HG03159 (cell line): ENCODE results near the gene ESR1.
"Not testable (repeated sequence)": the region's sequence is repeated elsewhere in the genome, so short reads cannot be mapped to it uniquely, and the experiment has no call there.

Source experiments
- ATAC-seq: cut with Tn5 transposase; IDR thresholded peaks from one replicate; pipeline ENCODE4 v1.9.1; 2021; ENCODE audit warnings: mild to moderate bottlenecking, moderate library complexity; ENCODE audit not compliant: unreplicated experiment

The ESR1 gene

GRCh38 chr6:151885234-151885633 lies 77.8 kb downstream of the ESR1 start:
- no peak for ATAC-seq

GRCh38 chr6:151891524-151891923 lies 84.0 kb downstream of the ESR1 start:
- ATAC-seq = no peak

GRCh38 chr6:151894426-151894825 lies 86.9 kb downstream of the ESR1 start:
- not testable (repeated sequence) for ATAC-seq

- not testable (repeated sequence) for ATAC-seq
Observed at GRCh38 chr6:151899221-151899620, 91.7 kb downstream of the ESR1 start.

DNA sequence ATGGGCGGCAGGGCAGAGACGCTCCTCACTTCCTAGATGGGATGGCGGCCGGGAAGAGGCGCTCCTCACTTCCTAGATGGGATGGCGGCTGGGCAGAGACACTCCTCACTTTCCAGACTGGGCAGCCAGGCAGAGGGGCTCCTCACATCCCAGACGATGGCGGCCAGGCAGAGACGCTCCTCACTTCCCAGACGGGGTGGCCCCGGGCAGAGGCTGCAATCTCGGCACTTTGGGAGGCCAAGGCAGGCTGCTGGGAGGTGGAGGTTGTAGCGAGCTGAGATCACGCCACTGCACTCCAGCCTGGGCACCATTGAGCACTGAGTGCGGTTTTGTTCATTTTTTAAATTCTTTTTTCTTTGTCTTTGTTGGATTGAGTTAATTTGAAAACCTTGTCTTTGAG lies 92.3 kb downstream of the ESR1 start:
- not testable (repeated sequence) for ATAC-seq

GRCh38 chr6:151900256-151900655 lies 92.8 kb downstream of the ESR1 start:
- no peak for ATAC-seq

DNA sequence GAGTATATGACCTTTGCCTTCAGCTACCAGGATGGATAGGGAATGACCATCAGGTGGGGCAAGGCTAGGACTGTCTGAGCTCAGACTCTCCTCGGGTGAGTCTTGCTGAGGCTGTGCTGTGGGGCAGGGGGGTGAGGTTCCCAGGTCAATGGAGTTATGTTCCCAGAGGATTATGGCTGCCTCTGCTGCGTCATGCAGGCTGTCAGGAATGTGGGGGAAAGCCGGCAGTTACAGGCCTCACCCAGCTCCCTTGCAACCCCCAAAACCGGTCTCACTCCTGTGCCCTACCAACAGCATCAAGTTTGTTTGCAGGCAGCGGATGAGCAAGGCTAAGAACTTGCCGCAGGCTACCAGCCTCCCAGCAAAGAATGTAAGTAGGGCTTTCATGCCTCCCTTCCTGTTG lies 93.5 kb downstream of the ESR1 start:
- ATAC-seq = no peak

DNA sequence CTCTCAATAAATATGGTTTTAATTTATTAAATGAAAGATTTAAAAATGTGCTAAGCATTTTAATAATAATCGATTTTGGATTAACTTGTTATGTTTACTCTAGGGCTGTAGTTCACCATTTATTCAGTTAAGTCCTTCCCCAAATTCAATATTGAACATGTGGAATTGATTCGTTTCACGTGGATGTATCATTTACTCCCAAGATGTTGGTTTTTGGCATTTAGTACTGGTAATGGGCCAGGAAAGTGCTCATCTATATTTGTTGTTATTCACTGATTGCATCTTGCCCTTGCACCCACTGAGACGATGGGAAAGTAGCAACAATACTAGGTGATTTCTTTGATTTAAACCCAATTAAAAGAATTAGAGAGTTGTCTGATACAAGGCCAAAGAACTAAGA lies 97.1 kb downstream of the ESR1 start:
- no peak for ATAC-seq

- no peak for ATAC-seq
Observed at GRCh38 chr6:151905072-151905471, 97.6 kb downstream of the ESR1 start.

DNA sequence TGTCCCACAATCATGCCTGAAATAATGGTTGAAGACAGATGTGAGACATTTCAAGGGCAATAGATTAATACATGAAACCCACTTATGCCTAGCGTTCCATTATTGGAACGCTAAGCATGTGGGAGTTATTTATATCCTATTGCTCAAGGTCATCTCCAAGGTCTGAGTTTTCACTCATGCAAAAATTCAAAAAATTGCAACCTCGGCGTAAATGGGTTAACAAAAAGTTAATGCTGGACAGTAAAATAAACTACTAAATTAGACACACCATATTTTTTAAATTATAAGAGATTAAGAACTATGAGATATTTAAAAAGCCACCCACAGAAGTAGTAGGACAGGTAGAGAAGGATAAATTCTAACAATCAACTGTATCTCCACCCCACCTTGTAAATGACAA lies 98.4 kb downstream of the ESR1 start:
- no peak for ATAC-seq

- ATAC-seq = no peak
Observed at GRCh38 chr6:151911401-151911800, 103.9 kb downstream of the ESR1 start.

- no peak for ATAC-seq
Observed at GRCh38 chr6:151914484-151914883, 107.0 kb downstream of the ESR1 start.

GRCh38 chr6:151916075-151916474 lies 108.6 kb downstream of the ESR1 start:
- ATAC-seq = no peak

DNA sequence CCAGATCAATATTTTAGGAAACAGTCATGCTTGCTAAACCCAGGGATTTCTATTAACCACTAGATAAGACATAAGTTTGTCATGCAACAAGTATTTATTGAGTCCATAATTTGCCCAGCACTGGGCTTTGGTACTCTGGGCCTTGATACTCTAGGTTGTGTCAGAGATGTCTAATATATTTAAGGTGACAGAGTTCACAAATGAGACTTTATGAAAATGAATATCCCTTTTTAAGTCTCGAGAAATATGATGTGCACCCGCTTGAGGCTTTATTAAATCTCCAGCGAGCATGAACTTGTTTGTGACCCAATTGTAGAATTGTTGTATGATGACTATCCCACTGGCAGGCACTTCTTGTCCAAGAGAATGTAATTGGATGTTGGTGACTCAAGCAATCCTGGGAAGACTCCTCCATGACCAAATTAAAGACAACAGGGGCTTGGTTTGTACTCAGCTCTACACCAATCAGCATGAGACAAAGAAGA lies 109.2 kb downstream of the ESR1 start:
- ATAC-seq = no peak

DNA sequence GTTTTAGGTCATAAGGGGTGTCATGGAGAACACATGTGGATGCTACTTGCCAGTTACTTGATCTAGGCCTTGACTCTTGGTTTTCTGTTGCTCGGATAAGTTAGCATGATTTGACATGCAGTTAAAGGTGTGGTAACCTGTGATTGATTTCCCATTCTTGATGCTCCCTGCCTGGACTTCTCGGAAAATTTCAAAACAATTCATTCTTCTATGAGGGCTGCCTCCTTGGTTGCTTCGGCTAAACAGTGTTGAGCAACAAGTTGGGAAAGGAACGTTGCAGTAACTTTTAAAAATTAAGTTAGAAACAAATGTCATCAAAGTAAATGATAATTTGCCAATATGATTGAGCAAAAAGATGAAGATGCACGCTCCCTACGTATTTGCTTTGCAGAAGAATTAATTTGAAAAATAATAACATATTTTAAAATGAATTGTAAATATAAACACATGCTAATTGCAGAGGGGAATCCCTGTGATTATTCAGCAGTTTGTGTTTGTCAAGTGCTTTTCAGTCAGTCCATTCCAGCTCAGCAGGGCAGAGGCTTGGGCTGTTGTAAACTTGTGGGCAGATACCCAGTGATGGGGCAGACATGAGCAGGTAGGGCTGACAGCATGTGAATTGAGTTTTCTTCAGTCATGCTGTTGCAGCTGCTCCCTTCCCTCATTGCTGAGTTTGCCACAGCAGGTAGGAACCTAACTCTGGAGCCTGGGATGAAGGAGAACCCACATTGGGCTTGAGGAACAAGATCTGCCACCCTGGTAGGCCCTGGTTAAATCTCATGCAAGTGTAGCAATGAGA lies 110.2 kb downstream of the ESR1 start:
- no peak for ATAC-seq

- ATAC-seq = no peak
Observed at GRCh38 chr6:151940307-151940706, 132.8 kb downstream of the ESR1 start.

- peak; percentile 57 for ATAC-seq
Observed at GRCh38 chr6:151948002-151948743, 140.7 kb downstream of the ESR1 start.

- no peak for ATAC-seq
Observed at GRCh38 chr6:151958332-151958731, 150.8 kb downstream of the ESR1 start.

GRCh38 chr6:151959086-151959485 lies 151.6 kb downstream of the ESR1 start:
- no peak for ATAC-seq

- no peak for ATAC-seq
Observed at GRCh38 chr6:151961809-151962208, 154.3 kb downstream of the ESR1 start.

DNA sequence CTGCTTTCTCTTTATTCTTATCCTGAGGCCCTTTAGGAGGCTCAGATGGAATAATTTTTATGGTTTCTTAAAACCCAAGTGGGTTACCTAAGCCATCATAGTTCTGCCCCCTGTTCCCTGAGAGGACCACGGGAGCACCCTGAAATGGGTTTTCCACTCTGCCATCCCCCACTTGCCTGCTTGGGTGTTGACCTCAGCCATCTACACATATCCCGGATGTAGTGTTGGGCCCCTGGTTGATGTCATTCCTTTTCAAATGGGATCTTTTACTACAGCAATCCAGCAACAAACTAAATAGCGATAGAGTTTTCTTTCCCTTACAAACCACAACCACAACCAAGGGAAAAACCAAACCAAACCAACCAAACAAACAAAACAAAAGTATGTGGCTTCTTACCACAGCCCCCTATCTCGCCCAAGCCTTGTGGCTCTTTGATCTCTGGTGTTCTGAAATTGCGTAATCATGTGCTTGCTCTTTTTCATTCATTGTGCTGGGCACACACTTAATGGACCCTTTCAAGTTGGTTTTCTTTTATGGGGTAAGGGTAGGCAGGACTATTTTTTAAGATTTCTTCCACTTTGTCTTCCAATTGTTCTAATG lies 154.9 kb downstream of the ESR1 start:
- no peak for ATAC-seq

DNA sequence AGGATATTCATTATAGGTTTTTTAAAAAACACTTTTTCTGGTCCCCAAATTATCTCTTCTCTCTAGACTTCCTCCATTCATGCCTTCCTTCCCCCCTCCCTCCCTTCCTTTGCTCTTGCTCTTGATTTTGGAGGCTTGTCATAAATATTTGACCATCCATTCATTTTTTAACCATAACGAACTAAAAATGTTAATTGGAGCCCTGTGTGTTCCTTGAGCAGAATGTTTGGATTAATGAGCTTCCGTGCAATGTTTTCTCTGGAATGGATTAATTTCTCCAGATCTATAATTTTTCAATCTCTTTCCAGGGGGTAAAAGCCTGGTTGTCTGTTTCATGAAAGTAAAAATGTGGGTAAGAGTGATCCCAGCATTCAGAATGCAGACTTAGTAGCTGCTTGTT lies 155.5 kb downstream of the ESR1 start:
- no peak for ATAC-seq
